ENCODE results near the gene CEPT1. TPM values are rescaled to one million over a fixed set of nuclear protein-coding genes. Genes with fewer than 3 reads are reported as not detected.
A peak's percentile ranks its signal among the peaks of the same experiment; 100 is the strongest.

CEPT1 gene
- total and polyA plus RNA-seq, 2 experiments from 2014 or later: 22.3 to 51.7 TPM

DNA sequence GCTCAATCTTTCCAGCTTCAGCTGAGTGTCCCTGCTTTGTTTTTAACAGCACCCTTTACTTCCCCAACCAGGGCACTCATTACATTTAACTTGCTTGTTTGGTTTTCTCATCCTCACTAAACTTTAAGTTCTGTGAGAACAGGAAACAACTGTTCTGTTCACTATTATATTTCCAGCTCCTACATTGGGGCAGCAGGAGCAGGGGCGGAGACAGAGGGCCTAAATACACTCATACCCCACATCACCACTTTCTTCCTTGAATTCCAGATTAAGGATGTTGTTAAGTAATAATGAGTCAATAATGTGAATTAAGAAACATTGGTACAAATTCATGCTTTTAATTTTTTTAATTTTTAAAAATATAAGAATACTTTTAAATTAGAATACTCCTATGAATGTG lies 6.2 kb upstream of the CEPT1 start:
- 100% methylated on average over 1 of the region's 1 CpG for WGBS (ENCODE audit: low lambda C conversion rate, missing lambda C conversion rate)
- Histone ChIP-seq H3K4me3 (no peak overlapping the region), H3K27ac (no peak overlapping the region), H3K9me3 (ENCODE audit: low read depth) (no peaks in the 10 kb centered on the region), H3K36me3 (replicated peaks; ENCODE audit: insufficient read depth, low read depth) (no peaks in the 10 kb centered on the region), H3K27me3 (no peaks in the 10 kb centered on the region), H2AFZ (no peak overlapping the region), H3K79me2 (peaks cover 17% of the 10 kb centered on the region), H3K9me2 (replicated peaks; ENCODE audit: insufficient read depth) (no peaks in the 10 kb centered on the region), H4K20me1 (ENCODE audit: insufficient read depth, poor library complexity, severe bottlenecking) (no peaks in the 10 kb centered on the region), H3K4me1 (ENCODE audit: insufficient read depth) (peaks cover 6% of the 10 kb centered on the region), H3K4me2 (no peak overlapping the region)
- TF ChIP-seq EZH2phosphoT487 (IDR thresholded peaks at IDR 0.05; ENCODE audit: low read depth, severe bottlenecking, unreplicated experiment) (no peak), EZH2 (IDR thresholded peaks at IDR 0.05; ENCODE audit: borderline replicate concordance) (no peak)
- TF ChIP-seq, protein P1, sequence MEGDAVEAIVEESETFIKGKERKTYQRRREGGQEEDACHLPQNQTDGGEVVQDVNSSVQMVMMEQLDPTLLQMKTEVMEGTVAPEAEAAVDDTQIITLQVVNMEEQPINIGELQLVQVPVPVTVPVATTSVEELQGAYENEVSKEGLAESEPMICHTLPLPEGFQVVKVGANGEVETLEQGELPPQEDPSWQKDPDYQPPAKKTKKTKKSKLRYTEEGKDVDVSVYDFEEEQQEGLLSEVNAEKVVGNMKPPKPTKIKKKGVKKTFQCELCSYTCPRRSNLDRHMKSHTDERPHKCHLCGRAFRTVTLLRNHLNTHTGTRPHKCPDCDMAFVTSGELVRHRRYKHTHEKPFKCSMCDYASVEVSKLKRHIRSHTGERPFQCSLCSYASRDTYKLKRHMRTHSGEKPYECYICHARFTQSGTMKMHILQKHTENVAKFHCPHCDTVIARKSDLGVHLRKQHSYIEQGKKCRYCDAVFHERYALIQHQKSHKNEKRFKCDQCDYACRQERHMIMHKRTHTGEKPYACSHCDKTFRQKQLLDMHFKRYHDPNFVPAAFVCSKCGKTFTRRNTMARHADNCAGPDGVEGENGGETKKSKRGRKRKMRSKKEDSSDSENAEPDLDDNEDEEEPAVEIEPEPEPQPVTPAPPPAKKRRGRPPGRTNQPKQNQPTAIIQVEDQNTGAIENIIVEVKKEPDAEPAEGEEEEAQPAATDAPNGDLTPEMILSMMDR (IDR thresholded peaks at IDR 0.05; ENCODE audit: poor library complexity): no peak
- DNase-seq (ENCODE audit: low spot score): no peak

DNA sequence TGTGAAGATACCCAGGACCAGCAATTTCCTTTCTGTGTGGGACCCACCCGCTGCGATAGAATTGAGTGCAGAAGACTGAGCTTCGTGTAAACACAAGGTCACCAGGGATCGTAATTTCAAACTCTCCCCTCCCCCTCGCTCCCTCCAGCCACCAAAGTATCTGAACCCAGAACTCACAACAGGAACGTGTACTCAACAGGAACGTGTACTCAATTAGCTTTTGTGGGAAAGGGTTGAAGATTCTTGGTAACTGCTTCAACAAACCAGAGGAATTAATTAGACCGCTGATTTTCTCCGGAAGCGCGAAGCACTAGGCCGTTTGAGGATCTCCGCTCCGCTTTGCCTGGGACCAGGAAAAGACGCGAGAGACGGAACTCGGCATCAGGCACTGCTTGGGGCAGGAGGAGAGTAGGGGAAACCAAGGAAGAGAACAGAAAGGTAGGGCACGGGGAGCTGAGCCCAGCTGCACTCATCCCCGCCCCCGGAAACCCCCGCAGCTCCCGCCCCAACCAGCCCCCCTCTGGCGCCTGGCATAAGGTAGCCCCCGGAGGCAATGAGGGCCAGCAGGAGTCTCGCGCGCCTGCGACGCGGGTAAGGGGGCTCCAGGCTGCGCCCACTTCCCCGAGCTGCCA lies 583 bp upstream of the CEPT1 start:
- Histone ChIP-seq H3K9me2 (replicated peaks; ENCODE audit: insufficient read depth) (no peaks in the 10 kb centered on the region), H3K27me3 (no peaks in the 10 kb centered on the region), H3K4me2 (peak overlapping the region; percentile 78), H2AFZ (peak overlapping the region; percentile 86), H4K20me1 (ENCODE audit: insufficient read depth, poor library complexity, severe bottlenecking) (peaks cover 2% of the 10 kb centered on the region), H3K27ac (peak overlapping the region; percentile 96), H3K4me3 (peak overlapping the region; percentile 60), H3K9me3 (ENCODE audit: low read depth) (no peaks in the 10 kb centered on the region), H3K4me1 (ENCODE audit: insufficient read depth) (peaks cover 26% of the 10 kb centered on the region), H3K79me2 (peaks cover 56% of the 10 kb centered on the region), H3K36me3 (replicated peaks; ENCODE audit: insufficient read depth, low read depth) (no peaks in the 10 kb centered on the region)
- WGBS (ENCODE audit: low lambda C conversion rate, missing lambda C conversion rate): 2% methylated on average over 26 of the region's 33 CpGs
- TF ChIP-seq, protein P1 (IDR thresholded peaks at IDR 0.05; ENCODE audit: poor library complexity): no peak
- TF ChIP-seq EZH2phosphoT487 (IDR thresholded peaks at IDR 0.05; ENCODE audit: low read depth, severe bottlenecking, unreplicated experiment) (no peak), EZH2 (IDR thresholded peaks at IDR 0.05; ENCODE audit: borderline replicate concordance) (no peak)
- DNase-seq (ENCODE audit: low spot score): peak; percentile 71

DNA sequence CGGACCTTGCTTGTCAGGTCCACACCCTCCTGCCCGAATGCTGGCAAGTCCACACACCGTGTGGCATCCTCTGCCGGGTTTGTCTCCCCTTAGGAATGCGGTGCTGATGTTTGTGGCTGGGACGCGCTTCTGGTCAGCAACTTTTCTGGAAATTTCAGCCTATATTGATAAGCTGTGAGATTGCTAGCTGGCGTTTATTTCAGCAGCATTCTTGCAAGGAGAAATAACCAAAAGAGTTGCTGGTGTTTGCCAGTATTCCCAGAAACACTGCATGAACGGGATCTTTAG lies 601 bp downstream of the CEPT1 start:
- H3K9me3 ChIP-seq (ENCODE audit: low read depth): no peaks in the 10 kb centered on the region
- no peaks in the 10 kb centered on the region for H3K27me3 ChIP-seq
- no peaks in the 10 kb centered on the region for H3K36me3 ChIP-seq (replicated peaks; ENCODE audit: insufficient read depth, low read depth)
- H2AFZ ChIP-seq: peak overlapping the region; percentile 86
- H3K79me2 ChIP-seq: peaks cover 68% of the 10 kb centered on the region
- H3K27ac ChIP-seq: peak overlapping the region; percentile 96
- peak; percentile 73 for DNase-seq (ENCODE audit: low spot score)
- H3K4me2 ChIP-seq: peak overlapping the region; percentile 81
- H3K4me1 ChIP-seq (ENCODE audit: insufficient read depth): peaks cover 26% of the 10 kb centered on the region
- TF ChIP-seq, protein P1 (IDR thresholded peaks at IDR 0.05; ENCODE audit: poor library complexity): no peak
- TF ChIP-seq EZH2phosphoT487 (IDR thresholded peaks at IDR 0.05; ENCODE audit: low read depth, severe bottlenecking, unreplicated experiment) (no peak), EZH2 (IDR thresholded peaks at IDR 0.05; ENCODE audit: borderline replicate concordance) (no peak)
- 0% methylated on average over 9 of the region's 9 CpGs for WGBS (ENCODE audit: low lambda C conversion rate, missing lambda C conversion rate)
- H3K4me3 ChIP-seq: peak overlapping the region; percentile 78
- peaks cover 2% of the 10 kb centered on the region for H4K20me1 ChIP-seq (ENCODE audit: insufficient read depth, poor library complexity, severe bottlenecking)
- H3K9me2 ChIP-seq (replicated peaks; ENCODE audit: insufficient read depth): no peaks in the 10 kb centered on the region

Measured in hepatocyte (in vitro differentiated cells).